Adrenal gland (tissue), 12 donors: ENCODE measurements around the gene TBC1D21. TPM values are rescaled to one million over a fixed set of nuclear protein-coding genes. Genes with fewer than 3 reads are reported as not detected.

Source experiments
- DNase-seq, 7 donors: peaks; one replicate each; pipeline ENCODE4 v3.0.0-alpha.2; 2019 to 2020
- H3K27ac ChIP-seq, 5 donors: fragments of 200-600 bp; sonication (generic) in 4 of 5; 1 replicate in 3 of 5; 2 replicates in 2 of 5; pipeline versions ENCODE4 v1.5.1 to v1.8.0; 2016 to 2020; ENCODE audit warnings: mild to moderate bottlenecking in 1 of 5
- H3K27me3 ChIP-seq: fragments of 200-600 bp; 2 replicates; pipeline ENCODE4 v1.8.0; 2021
- H3K36me3 ChIP-seq, 2 donors: fragments of 200-600 bp; replicated peaks in 1 of 2; 1 replicate in 1 of 2; 2 replicates in 1 of 2; pipeline versions ENCODE4 v1.5.1 to v1.8.0; 2018 to 2022
- H3K4me1 ChIP-seq, 2 donors: fragments of 200-600 bp; replicated peaks in 1 of 2; 1 replicate in 1 of 2; 2 replicates in 1 of 2; pipeline versions ENCODE4 v1.5.1 to v1.8.0; 2018 to 2021
- H3K4me3 ChIP-seq, 4 donors: fragments of 200-600 bp; sonication (generic) in 3 of 4; one replicate each; pipeline ENCODE4 v1.5.1; 2016 to 2018
- H3K9me3 ChIP-seq, 3 donors: fragments of 200-600 bp; sonication (generic) in 1 of 3; replicated peaks in 1 of 3; 1 replicate in 2 of 3; 2 replicates in 1 of 3; pipeline versions ENCODE4 v1.5.1 to v1.8.0; 2016 to 2021
- POLR2A ChIP-seq, 2 donors: fragments of 450-650 bp; IDR thresholded peaks; one replicate each; pipeline ENCODE4 v1.6.1; 2017; ENCODE audit warnings: antibody characterized with exemption in 2 of 2, mild to moderate bottlenecking in 2 of 2, moderate library complexity in 1 of 2
- WGBS, 4 donors: extraction: QIAGEN DNeasy Blood & Tissue Kit in 2 of 4; methylation state at CpG; one replicate each; pipeline versions ENCODE4 v1.1.5 to v1.1.7; 2013 to 2017; 5-methylcytosine and 5-hydroxymethylcytosine counted together
- intact Hi-C, 2 donors: fragments of 100-400 bp; cut with DNase I; formaldehyde crosslinking; loops; one replicate each; pipeline versions ENCODE4 v1.14.1 to v1.15.0; 2022 to 2023
- polyA plus RNA-seq, 3 donors: library from polyadenylated mRNA; stranded (reverse); fragments of 200-250 nt in 2 of 3; fragments of 350-450 nt in 1 of 3; fragmentation: Illumina TruSeq in 1 of 3; extraction: RNeasy Lipid Tissue Mini Kit (QIAGEN cat#74804) in 1 of 3; gene quantifications; one replicate each; pipeline ENCODE4 v1.2.3, GENCODE V29; 2013 to 2014
- total RNA-seq, 9 donors: library from RNA; depleted of rRNA in 4 of 9; stranded (reverse); fragments of >200 nt in 4 of 9; fragments of 120-200 nt in 1 of 9; fragmentation: NEBNext Ultra II Directional in 1 of 9; extraction: Animal tissue kit (Norgen Biotek cat#: 25700) in 1 of 9; gene quantifications; one replicate each; pipeline versions ENCODE4 v1.1.0 to v1.2.4, GENCODE V29; 2013 to 2023
- TF ChIP-seq, protein P1 (sequence below), 6 experiments: fragments of 450-650 bp in 4 of 6; fragments of 200-600 bp in 2 of 6; sonication (generic) in 1 of 6; IDR thresholded peaks; 1 replicate in 5 of 6; 2 replicates in 1 of 6; pipeline versions ENCODE4 v1.5.1 to v1.8.0; 2016 to 2021; ENCODE audit warnings: antibody characterized with exemption in 6 of 6, mild to moderate bottlenecking in 2 of 6, moderate library complexity in 1 of 6
- donor health status: healthy with polysubstance abuse.
- donor health status: Bipolar disorder and iron deficiency.
- donor health status: DM: yes; HTN: yes; CAD: no.
- donor health status: DM: no; HTN: no; CAD: no.
- donor health status: DM: no; HTN: no; CAD: no.
- donor health status: DM: yes; HTN: yes; CAD: no.

TBC1D21 gene
- total and polyA plus RNA-seq, 12 donors = not detected

DNA sequence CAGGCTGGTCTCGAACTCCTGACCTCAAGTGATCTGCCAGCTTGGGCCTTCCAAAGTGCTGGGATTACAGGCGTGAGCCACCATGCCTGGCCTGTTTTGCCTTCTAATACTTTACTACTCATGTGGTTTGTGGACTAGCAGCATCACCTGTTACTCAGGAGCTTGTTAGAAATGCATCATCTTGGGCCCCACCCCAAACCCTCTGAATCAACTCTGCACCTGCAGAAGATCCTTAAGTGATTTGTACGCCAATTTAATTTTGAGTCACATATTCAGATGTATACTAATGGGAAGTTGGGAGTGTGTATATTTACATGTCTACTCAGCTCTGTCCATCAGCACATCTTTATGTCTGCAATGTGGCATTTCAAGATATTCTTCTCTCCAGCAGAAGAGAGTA, 6.1 kb downstream of the TBC1D21 start:
- no peak overlapping the region for H3K27ac ChIP-seq
- no peak overlapping the region for H3K4me3 ChIP-seq
- H3K9me3 ChIP-seq = no peaks in the 10 kb centered on the region
- H3K27me3 ChIP-seq = peaks cover 4% of the 10 kb centered on the region
- no peaks in the 10 kb centered on the region for H3K4me1 ChIP-seq
- WGBS, 4 donors = 44 to 78% (median 66%) methylated on average over 3 of the region's 3 CpGs
- intact Hi-C loops = no loop called here
- TF ChIP-seq POLR2A (IDR thresholded peaks at IDR 0.05) = no peak
- TF ChIP-seq, protein P1, sequence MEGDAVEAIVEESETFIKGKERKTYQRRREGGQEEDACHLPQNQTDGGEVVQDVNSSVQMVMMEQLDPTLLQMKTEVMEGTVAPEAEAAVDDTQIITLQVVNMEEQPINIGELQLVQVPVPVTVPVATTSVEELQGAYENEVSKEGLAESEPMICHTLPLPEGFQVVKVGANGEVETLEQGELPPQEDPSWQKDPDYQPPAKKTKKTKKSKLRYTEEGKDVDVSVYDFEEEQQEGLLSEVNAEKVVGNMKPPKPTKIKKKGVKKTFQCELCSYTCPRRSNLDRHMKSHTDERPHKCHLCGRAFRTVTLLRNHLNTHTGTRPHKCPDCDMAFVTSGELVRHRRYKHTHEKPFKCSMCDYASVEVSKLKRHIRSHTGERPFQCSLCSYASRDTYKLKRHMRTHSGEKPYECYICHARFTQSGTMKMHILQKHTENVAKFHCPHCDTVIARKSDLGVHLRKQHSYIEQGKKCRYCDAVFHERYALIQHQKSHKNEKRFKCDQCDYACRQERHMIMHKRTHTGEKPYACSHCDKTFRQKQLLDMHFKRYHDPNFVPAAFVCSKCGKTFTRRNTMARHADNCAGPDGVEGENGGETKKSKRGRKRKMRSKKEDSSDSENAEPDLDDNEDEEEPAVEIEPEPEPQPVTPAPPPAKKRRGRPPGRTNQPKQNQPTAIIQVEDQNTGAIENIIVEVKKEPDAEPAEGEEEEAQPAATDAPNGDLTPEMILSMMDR (IDR thresholded peaks at IDR 0.05) = no peak
- DNase-seq = no peak
- no peaks in the 10 kb centered on the region for H3K36me3 ChIP-seq

DNA sequence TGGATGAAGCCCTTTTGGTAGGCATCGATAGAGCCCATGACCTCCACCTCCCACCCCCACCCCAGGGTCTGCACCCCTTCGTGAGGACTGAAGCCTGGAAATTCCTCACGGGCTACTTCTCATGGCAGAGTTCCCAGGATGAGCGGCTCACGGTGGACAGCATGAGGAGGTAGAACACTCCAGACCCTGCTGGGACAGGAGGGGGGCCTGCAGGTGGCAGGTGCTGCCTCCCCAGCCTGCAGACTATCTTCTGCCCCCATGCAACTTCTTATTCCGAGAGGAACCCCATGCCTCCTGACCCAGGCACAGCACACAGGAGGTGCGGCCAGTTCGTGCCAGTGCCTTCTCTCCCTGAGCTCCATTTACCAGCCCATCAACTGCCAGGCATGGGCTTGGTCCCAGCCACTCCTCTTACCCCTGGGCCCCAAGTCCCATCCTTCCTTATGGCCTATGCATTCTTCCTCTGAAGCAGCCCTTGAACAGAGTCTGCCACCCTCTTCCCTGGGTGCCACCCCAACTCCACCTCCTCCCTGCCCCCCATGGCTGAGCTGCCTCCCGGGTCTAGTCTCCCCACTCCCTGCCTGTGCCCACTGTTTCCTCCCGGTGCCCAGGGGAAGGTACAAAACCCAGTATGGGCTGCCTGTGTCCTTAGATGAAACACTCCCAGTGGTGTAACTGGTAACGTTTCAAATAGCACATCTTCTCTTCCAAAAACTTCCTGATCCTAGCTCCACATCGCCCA, 8.4 kb downstream of the TBC1D21 start:
- intact Hi-C loops = no loop called here
- H3K4me1 ChIP-seq = no peaks in the 10 kb centered on the region
- H3K4me3 ChIP-seq = no peak overlapping the region
- H3K27me3 ChIP-seq = peaks cover 4% of the 10 kb centered on the region
- no peaks in the 10 kb centered on the region for H3K9me3 ChIP-seq
- TF ChIP-seq POLR2A (IDR thresholded peaks at IDR 0.05) = no peak
- TF ChIP-seq, protein P1 (IDR thresholded peaks at IDR 0.05) = no peak
- no peaks in the 10 kb centered on the region for H3K36me3 ChIP-seq
- no peak overlapping the region for H3K27ac ChIP-seq
- no peak for DNase-seq
- WGBS, 4 donors = 70 to 83% (median 80%) methylated on average over 6 to 12 of the region's 12 CpGs

DNA sequence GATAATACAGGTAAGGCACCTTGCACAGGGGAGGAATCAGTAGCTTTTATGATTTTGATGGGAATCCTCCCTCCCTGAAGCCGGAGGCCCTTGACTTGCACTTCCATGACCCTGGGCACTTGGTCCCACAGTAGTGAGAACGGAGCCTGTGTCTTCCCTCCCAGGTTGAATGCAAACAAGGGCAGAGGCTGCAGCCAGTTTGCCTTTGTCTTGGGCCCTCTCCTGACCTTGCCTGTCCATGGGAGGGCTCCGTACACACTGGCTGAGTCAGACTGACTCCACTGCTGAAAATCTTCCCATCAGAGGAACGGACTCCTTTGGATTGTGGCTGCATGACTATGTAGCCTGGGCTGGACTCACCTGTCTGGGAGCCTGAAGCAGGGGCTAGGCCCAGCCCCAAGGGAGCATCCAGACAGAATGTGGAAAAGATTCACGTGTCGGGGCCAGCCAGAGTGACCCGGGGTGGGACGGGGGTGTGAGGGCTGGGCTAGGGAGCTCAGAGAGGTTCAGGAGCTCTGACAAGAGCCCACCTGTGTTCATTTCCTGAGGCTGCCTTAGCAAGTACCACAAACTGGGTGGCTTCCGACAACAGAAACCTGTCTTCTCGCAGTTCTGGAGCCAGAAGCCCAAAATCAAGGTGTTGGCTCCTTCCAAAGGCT, 9.5 kb downstream of the TBC1D21 start:
- DNase-seq = no peak
- Histone ChIP-seq H3K27me3 (peaks cover 4% of the 10 kb centered on the region), H3K4me3 (no peak overlapping the region), H3K9me3 (no peaks in the 10 kb centered on the region), H3K36me3 (no peaks in the 10 kb centered on the region), H3K27ac (no peak overlapping the region), H3K4me1 (no peaks in the 10 kb centered on the region)
- intact Hi-C loops = no loop called here
- TF ChIP-seq, protein P1 (IDR thresholded peaks at IDR 0.05) = no peak
- no peak for TF ChIP-seq POLR2A (IDR thresholded peaks at IDR 0.05)
- WGBS, 4 donors = 76 to 88% (median 86%) methylated on average over 6 to 10 of the region's 10 CpGs

DNA sequence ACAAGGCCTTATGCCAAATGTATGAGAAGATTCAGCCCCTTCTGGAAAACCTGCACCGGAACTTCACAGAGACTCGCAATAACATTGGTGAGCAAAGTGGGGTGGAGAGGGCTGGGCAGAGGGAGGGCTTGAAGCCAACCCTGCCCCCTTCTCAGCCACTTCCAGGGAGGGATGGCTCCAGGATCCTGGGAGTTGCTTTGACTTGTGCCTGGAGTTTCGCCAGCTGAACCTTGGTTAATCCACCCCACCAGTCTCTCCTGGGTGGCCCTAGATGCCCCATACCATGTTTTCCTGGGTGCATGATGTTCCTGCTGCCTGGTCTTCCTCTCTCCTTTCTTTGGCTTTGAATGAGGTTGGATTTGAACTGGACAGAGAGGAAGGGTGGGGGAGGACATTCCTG, 10.8 kb downstream of the TBC1D21 start:
- intact Hi-C loops = no loop called here
- TF ChIP-seq, protein P1 (IDR thresholded peaks at IDR 0.05) = no peak
- no peak for TF ChIP-seq POLR2A (IDR thresholded peaks at IDR 0.05)
- no peaks in the 10 kb centered on the region for H3K9me3 ChIP-seq
- H3K4me3 ChIP-seq = no peak overlapping the region
- no peaks in the 10 kb centered on the region for H3K36me3 ChIP-seq
- peaks cover 4% of the 10 kb centered on the region for H3K27me3 ChIP-seq
- H3K4me1 ChIP-seq = no peaks in the 10 kb centered on the region
- 64 to 83% (median 75%) methylated on average over 3 of the region's 3 CpGs for WGBS, 4 donors
- DNase-seq = no peak
- no peak overlapping the region for H3K27ac ChIP-seq
